GM12872 (cell line): ENCODE measurements around the gene MCF2L.
A peak's percentile ranks its signal among the peaks of the same experiment; 100 is the strongest.

Experiments used
- TF ChIP-seq, protein P1 (sequence below): IDR thresholded peaks from 3 replicates; pipeline ENCODE4 v1.5.1; 2011; ENCODE audit warnings: low read depth, mild to moderate bottlenecking, low read length, moderate library complexity; ENCODE audit not compliant: insufficient read depth

MCF2L gene

DNA sequence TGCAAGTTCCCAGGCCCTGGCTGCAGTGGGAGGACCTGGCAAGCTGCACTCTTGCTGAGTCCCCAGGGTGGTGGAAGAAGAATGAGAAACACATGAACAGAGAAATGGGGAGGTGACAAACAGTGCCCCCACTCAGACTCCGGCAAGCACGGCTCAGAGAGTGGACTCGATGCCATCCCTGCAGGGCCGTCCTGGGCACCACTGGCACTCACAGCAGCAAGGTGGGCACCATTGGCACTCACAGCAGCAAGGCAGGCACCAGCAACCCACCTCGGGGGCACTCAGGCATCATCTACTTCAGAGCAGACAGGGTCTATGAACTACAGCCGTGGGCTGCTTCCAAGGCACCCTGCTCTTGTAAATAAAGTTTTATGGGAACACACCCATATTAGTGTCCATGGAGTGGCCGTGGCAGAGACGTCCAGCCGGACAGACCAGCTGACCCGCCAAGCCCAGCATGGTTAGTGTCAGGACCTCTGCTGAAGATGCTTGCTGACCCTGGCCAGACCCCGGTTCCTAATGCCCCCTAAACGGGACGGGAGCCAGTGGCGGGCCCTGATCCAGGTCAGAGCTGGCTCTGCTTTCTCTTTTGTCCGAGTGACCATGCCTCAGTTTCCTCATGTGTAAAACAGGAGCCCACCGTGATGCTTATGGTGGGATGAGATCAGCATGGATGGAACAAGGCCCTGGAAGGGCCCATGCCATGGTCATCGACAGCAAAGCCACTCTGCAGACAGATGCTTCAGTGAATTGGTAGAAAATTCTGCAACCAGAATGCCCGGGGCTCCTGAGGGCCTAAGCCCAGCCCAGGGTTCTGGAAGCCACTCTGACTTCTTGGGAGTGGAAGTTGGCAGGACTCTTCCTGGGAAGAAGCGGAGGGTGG is 151.5 kb downstream of the MCF2L start:
- TF ChIP-seq, protein P1, sequence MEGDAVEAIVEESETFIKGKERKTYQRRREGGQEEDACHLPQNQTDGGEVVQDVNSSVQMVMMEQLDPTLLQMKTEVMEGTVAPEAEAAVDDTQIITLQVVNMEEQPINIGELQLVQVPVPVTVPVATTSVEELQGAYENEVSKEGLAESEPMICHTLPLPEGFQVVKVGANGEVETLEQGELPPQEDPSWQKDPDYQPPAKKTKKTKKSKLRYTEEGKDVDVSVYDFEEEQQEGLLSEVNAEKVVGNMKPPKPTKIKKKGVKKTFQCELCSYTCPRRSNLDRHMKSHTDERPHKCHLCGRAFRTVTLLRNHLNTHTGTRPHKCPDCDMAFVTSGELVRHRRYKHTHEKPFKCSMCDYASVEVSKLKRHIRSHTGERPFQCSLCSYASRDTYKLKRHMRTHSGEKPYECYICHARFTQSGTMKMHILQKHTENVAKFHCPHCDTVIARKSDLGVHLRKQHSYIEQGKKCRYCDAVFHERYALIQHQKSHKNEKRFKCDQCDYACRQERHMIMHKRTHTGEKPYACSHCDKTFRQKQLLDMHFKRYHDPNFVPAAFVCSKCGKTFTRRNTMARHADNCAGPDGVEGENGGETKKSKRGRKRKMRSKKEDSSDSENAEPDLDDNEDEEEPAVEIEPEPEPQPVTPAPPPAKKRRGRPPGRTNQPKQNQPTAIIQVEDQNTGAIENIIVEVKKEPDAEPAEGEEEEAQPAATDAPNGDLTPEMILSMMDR: no peak

GRCh38 chr13:113121183-113121927 is 152.3 kb downstream of the MCF2L start:
- TF ChIP-seq, protein P1: no peak

GRCh38 chr13:113121928-113122471 is 153.0 kb downstream of the MCF2L start:
- TF ChIP-seq, protein P1: no peak

DNA sequence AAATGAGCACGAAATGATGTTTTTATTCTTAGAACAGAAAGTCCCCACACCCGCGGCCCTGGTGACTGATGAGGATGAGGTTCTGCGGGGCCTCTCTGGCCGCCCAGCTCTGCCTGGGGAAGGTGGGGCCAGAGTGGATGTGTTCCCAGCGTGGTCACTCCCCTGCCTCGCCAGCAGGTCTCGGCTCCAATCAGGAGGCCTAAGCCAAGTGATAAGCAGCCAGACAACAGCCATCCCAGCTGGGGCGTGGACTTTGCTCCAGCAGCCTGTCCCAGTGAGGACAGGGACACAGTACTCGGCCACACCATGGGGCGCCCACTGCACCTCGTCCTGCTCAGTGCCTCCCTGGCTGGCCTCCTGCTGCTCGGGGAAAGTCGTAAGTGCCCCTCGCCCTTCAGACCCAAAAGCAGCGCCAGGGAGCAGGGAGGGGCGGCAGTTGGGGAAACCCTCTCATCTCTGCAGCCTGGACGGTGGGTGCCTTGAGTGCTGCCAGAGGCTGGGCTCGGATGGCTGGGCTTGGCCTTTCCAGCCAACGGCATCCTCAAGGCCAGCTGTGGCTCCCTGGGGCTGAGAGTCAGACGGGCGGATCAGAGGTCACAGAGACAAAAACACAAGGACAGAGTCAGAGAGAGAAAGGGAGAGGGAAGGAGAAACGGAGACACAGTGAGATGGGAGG is 153.7 kb downstream of the MCF2L start, which contains the start of gene F10:
F10 (plus strand) TSS at position 250 of the 676 bp plus-strand sequence; CDS start at position 307, 57 bp downstream.
- TF ChIP-seq, protein P1: no peak

GRCh38 chr13:113123226-113124201 is 154.5 kb downstream of the MCF2L start:
- TF ChIP-seq, protein P1: peak; percentile 38; the same call in 1 of the 3 replicates

DNA sequence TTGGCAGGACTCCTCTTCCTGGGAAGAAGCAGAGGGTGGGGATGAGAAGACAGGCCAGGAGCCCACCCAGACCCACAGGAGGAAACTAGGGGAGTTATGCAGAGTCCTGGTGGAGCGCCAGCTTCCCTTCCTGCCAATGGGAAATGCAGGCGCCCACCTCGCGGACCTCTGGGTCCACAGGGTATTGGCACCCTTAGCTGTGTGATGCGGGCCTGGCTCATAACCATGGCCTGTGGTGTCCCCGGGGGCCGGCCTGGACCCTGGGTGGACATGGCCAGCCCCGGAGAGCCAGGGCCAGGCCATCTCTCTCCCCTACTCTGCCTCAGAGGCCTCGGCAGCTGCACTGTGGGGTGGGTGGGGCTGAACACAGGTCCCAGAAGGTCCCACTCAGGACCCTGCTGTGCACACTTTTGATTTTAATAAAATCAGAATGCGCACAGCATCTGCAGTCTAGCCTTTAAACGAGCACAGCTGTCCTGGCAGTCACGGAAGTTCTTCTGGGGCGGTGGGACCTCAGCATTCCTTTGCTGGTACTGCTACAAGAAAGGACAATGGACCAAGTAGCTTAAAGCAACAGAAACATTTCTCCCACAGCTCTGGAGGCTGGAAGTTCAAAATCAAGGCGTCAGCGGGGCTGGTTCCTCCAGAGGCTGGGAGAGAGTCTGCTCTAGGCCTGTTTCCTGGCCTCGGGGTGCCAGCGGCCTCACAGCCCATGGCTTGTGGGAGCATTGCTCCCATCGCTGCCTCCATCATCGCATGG is 155.4 kb downstream of the MCF2L start:
- TF ChIP-seq, protein P1: no peak
